Progenitor cell of endocrine pancreas (in vitro differentiated cells): Measurements from ENCODE around the gene NUDT14. TPM values are rescaled to one million over a fixed set of nuclear protein-coding genes. Genes with fewer than 3 reads are reported as not detected.

Experiments used
- DNase-seq: peaks from one replicate; pipeline ENCODE4 v3.0.0; 2021; ENCODE audit warnings: low spot score; ENCODE audit not compliant: unreplicated experiment
- H3K27ac Mint-ChIP-seq: 2 replicates; pipeline ENCODE4 v1.8.0; 2021; ENCODE audit warnings: mild to moderate bottlenecking, moderate library complexity, mixed read lengths
- H3K27me3 Mint-ChIP-seq: 2 replicates; pipeline ENCODE4 v1.8.0; 2021; ENCODE audit warnings: mixed read lengths
- H3K36me3 Mint-ChIP-seq: 2 replicates; pipeline ENCODE4 v1.8.0; 2022; ENCODE audit warnings: mixed read lengths; ENCODE audit not compliant: insufficient read depth
- H3K4me1 Mint-ChIP-seq: 2 replicates; pipeline ENCODE4 v1.8.0; 2021; ENCODE audit warnings: low read depth, mixed read lengths
- H3K4me3 Mint-ChIP-seq: 2 replicates; pipeline ENCODE4 v1.8.0; 2021; ENCODE audit warnings: low read depth, mild to moderate bottlenecking, moderate library complexity, mixed read lengths
- H3K9me3 Mint-ChIP-seq: 2 replicates; pipeline ENCODE4 v1.8.0; 2021; ENCODE audit warnings: low read depth, mixed read lengths
- CTCF ChIP-seq: fragments of 200-600 bp; sonication (generic); IDR thresholded peaks from one replicate; pipeline ENCODE4 v1.5.0; 2021; ENCODE audit warnings: antibody characterized with exemption, mild to moderate bottlenecking; ENCODE audit not compliant: unreplicated experiment
- total RNA-seq: library from RNA; stranded (reverse); gene quantifications from 2 replicates; pipeline ENCODE4 v1.2.1, GENCODE V29; 2021

Gene NUDT14
- total RNA-seq, 1 donor from 2014 or later, result 66.6 TPM

GRCh38 chr14:105208738-105209075, 27.6 kb upstream of the NUDT14 start:
- Mint-ChIP-seq H3K36me3 (no peaks in the 10 kb centered on the region), H3K4me1 (no peaks in the 10 kb centered on the region), H3K4me3 (no peak overlapping the region), H3K27me3 (no peaks in the 10 kb centered on the region), H3K27ac (no peak overlapping the region), H3K9me3 (no peaks in the 10 kb centered on the region)
- DNase-seq, result no peak
- TF ChIP-seq CTCF, result no peak

- no peak for DNase-seq
- no peak for TF ChIP-seq CTCF
- Mint-ChIP-seq H3K27ac (no peak overlapping the region), H3K4me3 (no peak overlapping the region), H3K9me3 (no peaks in the 10 kb centered on the region), H3K36me3 (no peaks in the 10 kb centered on the region), H3K27me3 (no peaks in the 10 kb centered on the region), H3K4me1 (no peaks in the 10 kb centered on the region)
Observed at GRCh38 chr14:105207996-105208737, 27.1 kb upstream of the NUDT14 start.

- no peak for DNase-seq
Observed at GRCh38 chr14:105207460-105207901, 26.4 kb upstream of the NUDT14 start.

GRCh38 chr14:105206873-105207272, 25.8 kb upstream of the NUDT14 start:
- no peaks in the 10 kb centered on the region for H3K27me3 Mint-ChIP-seq

More at GRCh38 chr14:105207460-105207901, 26.4 kb upstream of the NUDT14 start:
- H3K27ac Mint-ChIP-seq, result no peak overlapping the region
- no peaks in the 10 kb centered on the region for H3K4me1 Mint-ChIP-seq
- no peaks in the 10 kb centered on the region for H3K9me3 Mint-ChIP-seq
- no peaks in the 10 kb centered on the region for H3K36me3 Mint-ChIP-seq
- no peak for TF ChIP-seq CTCF
- H3K27me3 Mint-ChIP-seq, result no peaks in the 10 kb centered on the region
- no peak overlapping the region for H3K4me3 Mint-ChIP-seq

GRCh38 chr14:105205673-105206208, 24.6 kb upstream of the NUDT14 start:
- H3K27ac Mint-ChIP-seq, result no peak overlapping the region
- no peak for DNase-seq
- H3K27me3 Mint-ChIP-seq, result no peaks in the 10 kb centered on the region
- no peaks in the 10 kb centered on the region for H3K4me1 Mint-ChIP-seq
- no peaks in the 10 kb centered on the region for H3K9me3 Mint-ChIP-seq
- H3K4me3 Mint-ChIP-seq, result no peak overlapping the region
- no peaks in the 10 kb centered on the region for H3K36me3 Mint-ChIP-seq
- TF ChIP-seq CTCF, result no peak

More at GRCh38 chr14:105206873-105207272, 25.8 kb upstream of the NUDT14 start:
- no peak for TF ChIP-seq CTCF
- Mint-ChIP-seq H3K4me1 (no peaks in the 10 kb centered on the region), H3K9me3 (no peaks in the 10 kb centered on the region), H3K27ac (no peak overlapping the region), H3K4me3 (no peak overlapping the region), H3K36me3 (no peaks in the 10 kb centered on the region)
- DNase-seq, result no peak
